NCI-H2081 treated with DMSO at 0.1 percent for 48 hours (cell line): ENCODE data around the gene CRB2.

Source experiments
- DNase-seq: peaks from one replicate; lab custom pipeline; 2025; lab: John Stamatoyannopoulos, UW

Gene CRB2

GRCh38 chr9:123402981-123403509 lies 47.0 kb downstream of the CRB2 start:
- no peak for DNase-seq

- DNase-seq = no peak
These were observed 50.0 kb downstream of the CRB2 start for GRCh38 chr9:123406016-123406415.

- no peak for DNase-seq
These were observed 50.8 kb downstream of the CRB2 start for GRCh38 chr9:123406691-123407216.

GRCh38 chr9:123407217-123407851 lies 51.3 kb downstream of the CRB2 start:
- DNase-seq = no peak

GRCh38 chr9:123408313-123409262 lies 52.6 kb downstream of the CRB2 start:
- DNase-seq = no peak

- no peak for DNase-seq
These were observed 54.4 kb downstream of the CRB2 start for GRCh38 chr9:123410281-123410910.

- no peak for DNase-seq
These were observed 55.2 kb downstream of the CRB2 start for GRCh38 chr9:123411191-123411590.

- DNase-seq = no peak
These were observed 55.6 kb downstream of the CRB2 start for GRCh38 chr9:123411636-123412035.

- DNase-seq = no peak
These were observed 56.3 kb downstream of the CRB2 start for GRCh38 chr9:123412171-123412820.

GRCh38 chr9:123414204-123414603 lies 58.2 kb downstream of the CRB2 start:
- DNase-seq = no peak

- DNase-seq = no peak
These were observed 59.2 kb downstream of the CRB2 start for GRCh38 chr9:123414936-123415930.

GRCh38 chr9:123416176-123416575 lies 60.2 kb downstream of the CRB2 start:
- DNase-seq = no peak

- no peak for DNase-seq
These were observed 61.5 kb downstream of the CRB2 start for GRCh38 chr9:123417289-123418051.

- no peak for DNase-seq
These were observed 62.0 kb downstream of the CRB2 start for GRCh38 chr9:123418052-123418430.

- no peak for DNase-seq
These were observed 62.5 kb downstream of the CRB2 start for GRCh38 chr9:123418506-123418905.

GRCh38 chr9:123419091-123419490 lies 63.1 kb downstream of the CRB2 start:
- DNase-seq = no peak

GRCh38 chr9:123419721-123420591 lies 64.0 kb downstream of the CRB2 start:
- no peak for DNase-seq

- no peak for DNase-seq
These were observed 64.7 kb downstream of the CRB2 start for GRCh38 chr9:123420592-123421111.

GRCh38 chr9:123421186-123421585 lies 65.2 kb downstream of the CRB2 start:
- DNase-seq = no peak
